ENCODE data around the gene RIPPLY1. TPM values are rescaled to one million over a fixed set of nuclear protein-coding genes. Genes with fewer than 3 reads are reported as not detected.

RIPPLY1 gene
- total RNA-seq, 1 experiment from 2014 or later: not detected

DNA sequence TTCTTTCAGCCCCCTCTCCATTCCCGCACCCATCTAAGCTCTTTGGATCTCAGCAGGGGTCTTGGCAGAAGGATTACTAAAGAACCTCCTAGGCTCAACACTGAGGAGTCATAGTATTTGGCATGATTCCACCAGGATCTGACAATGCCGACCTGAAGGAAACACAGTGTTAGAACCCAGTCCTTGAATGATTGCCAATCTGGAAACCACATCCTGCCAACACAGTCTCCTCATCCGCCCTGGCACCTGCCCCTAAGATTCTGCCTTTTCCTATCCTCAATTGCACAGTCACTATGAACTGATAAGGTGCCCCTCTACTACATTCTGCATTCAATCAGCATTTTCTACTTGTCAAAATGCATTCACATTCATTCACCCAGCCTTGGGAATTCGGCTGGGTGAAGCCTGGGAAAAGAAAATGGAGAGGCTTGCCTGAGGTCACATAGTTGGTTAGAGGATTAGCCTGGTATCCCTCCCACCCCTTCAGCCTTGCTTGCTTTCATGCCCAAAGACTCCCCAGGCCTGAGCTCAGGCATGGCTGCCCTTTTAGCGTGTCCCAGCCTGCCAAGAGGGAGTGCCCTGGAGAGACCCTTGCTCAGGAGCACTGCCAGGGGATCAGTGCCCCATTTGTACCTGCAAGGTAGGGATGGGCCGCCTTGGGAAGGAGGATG, 14.8 kb upstream of the RIPPLY1 start:
- peak; percentile 53 to 81 for DNase-seq
- no peaks in the 10 kb centered on the region for H3K27me3 ChIP-seq (ENCODE audit: insufficient read depth, low read depth)
- H3K4me2 ChIP-seq: peak overlapping the region; percentile 53
- no peaks in the 10 kb centered on the region for H4K20me1 ChIP-seq (ENCODE audit: insufficient read depth)
- H3K27ac ChIP-seq: peak overlapping the region; percentile 74
- peaks cover 6% of the 10 kb centered on the region; the same call in 1 of the 2 replicates for H3F3A ChIP-seq (ENCODE audit: insufficient read depth, low read depth)
- no peak for TF ChIP-seq EZH2 (IDR thresholded peaks at IDR 0.05; ENCODE audit: low read depth)
- TF ChIP-seq, protein P1, sequence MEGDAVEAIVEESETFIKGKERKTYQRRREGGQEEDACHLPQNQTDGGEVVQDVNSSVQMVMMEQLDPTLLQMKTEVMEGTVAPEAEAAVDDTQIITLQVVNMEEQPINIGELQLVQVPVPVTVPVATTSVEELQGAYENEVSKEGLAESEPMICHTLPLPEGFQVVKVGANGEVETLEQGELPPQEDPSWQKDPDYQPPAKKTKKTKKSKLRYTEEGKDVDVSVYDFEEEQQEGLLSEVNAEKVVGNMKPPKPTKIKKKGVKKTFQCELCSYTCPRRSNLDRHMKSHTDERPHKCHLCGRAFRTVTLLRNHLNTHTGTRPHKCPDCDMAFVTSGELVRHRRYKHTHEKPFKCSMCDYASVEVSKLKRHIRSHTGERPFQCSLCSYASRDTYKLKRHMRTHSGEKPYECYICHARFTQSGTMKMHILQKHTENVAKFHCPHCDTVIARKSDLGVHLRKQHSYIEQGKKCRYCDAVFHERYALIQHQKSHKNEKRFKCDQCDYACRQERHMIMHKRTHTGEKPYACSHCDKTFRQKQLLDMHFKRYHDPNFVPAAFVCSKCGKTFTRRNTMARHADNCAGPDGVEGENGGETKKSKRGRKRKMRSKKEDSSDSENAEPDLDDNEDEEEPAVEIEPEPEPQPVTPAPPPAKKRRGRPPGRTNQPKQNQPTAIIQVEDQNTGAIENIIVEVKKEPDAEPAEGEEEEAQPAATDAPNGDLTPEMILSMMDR (conservative IDR thresholded peaks at IDR 0.05): no peak
- H3K36me3 ChIP-seq (ENCODE audit: low read depth): no peaks in the 10 kb centered on the region
- POLR2A ChIA-PET (ENCODE audit: unreplicated experiment): no interaction called here
- intact Hi-C loops (cut with micrococcal nuclease; ENCODE audit: unreplicated experiment): no loop called here
- no peaks in the 10 kb centered on the region for H3K9me2 ChIP-seq (ENCODE audit: insufficient read depth)
- H3K4me3 ChIP-seq: no peak overlapping the region
- no peaks in the 10 kb centered on the region for H3K9me3 ChIP-seq (ENCODE audit: insufficient read depth, low read depth)
- CTCF ChIA-PET: no interaction called here
- peaks cover 31% of the 10 kb centered on the region for H3K4me1 ChIP-seq (replicated peaks; ENCODE audit: insufficient read depth)
- no peaks in the 10 kb centered on the region for H3K79me2 ChIP-seq (ENCODE audit: low read depth)
- no TSS peak for BruUV-seq (replicated peaks)
- no peak overlapping the region for H2AFZ ChIP-seq

DNA sequence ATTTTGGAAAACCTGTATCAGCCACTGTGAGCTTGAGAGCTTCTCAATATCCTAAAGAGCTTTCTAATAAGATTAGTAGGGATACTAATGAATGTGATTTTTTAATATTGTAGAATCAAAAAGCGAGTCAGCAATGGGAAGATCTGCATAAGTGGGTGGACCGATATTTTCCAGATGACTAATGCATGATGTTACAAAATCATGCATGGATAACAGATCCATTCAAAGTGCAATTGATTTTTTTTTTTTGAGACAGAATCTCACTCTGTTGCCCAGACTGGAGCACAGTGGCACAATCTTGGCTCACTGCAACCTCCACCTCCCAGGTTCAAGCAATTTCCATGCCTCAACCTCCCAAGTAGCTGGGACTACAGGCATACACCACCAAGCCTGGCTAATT, 9.7 kb upstream of the RIPPLY1 start:
- 0 out of 2 replicates have a peak overlapping the region, but pooled peaks have one; percentile 5 for H3K4me2 ChIP-seq
- H3K4me1 ChIP-seq (replicated peaks; ENCODE audit: insufficient read depth): peaks cover 24% of the 10 kb centered on the region
- CTCF ChIA-PET: no interaction called here

DNA sequence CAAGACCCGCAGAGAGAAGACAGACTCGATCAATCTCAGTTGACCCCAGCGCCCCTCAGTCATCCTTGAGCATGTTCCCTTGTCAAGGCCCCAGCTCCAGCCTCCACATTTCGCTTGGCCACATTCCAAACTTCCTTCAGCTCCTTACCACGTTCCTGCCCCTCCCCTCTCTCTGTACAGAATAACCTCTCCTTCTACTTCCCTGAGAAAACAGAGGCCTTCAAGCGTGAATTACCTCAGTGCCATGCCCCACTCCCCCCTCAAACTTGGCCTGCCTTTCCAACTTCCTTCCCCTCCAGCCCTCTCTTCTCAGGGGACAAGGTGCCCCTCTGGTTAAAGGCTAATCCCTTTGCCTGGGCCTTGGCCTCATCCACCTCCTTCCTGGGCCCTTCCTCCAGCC, 3.2 kb upstream of the RIPPLY1 start:
- no peaks in the 10 kb centered on the region for H4K20me1 ChIP-seq (ENCODE audit: insufficient read depth)
- no peak for TF ChIP-seq EZH2 (IDR thresholded peaks at IDR 0.05; ENCODE audit: low read depth)
- TF ChIP-seq, protein P1 (conservative IDR thresholded peaks at IDR 0.05): no peak
- no peak overlapping the region for H3K4me2 ChIP-seq
- no peaks in the 10 kb centered on the region for H3K27me3 ChIP-seq (ENCODE audit: insufficient read depth, low read depth)
- no TSS peak for BruUV-seq (replicated peaks)
- no peak overlapping the region for H3K4me3 ChIP-seq
- no peaks in the 10 kb centered on the region for H3K79me2 ChIP-seq (ENCODE audit: low read depth)
- intact Hi-C loops (cut with micrococcal nuclease; ENCODE audit: unreplicated experiment): no loop called here
- no peak for DNase-seq
- peaks cover 6% of the 10 kb centered on the region; the same call in 1 of the 2 replicates for H3K4me1 ChIP-seq (replicated peaks; ENCODE audit: insufficient read depth)
- no peak overlapping the region for H2AFZ ChIP-seq
- POLR2A ChIA-PET (ENCODE audit: unreplicated experiment): no interaction called here
- no peak overlapping the region for H3K27ac ChIP-seq
- CTCF ChIA-PET: no interaction called here
- H3K9me3 ChIP-seq (ENCODE audit: insufficient read depth, low read depth): no peaks in the 10 kb centered on the region
- no peaks in the 10 kb centered on the region for H3F3A ChIP-seq (ENCODE audit: insufficient read depth, low read depth)
- H3K36me3 ChIP-seq (ENCODE audit: low read depth): no peaks in the 10 kb centered on the region
- no peaks in the 10 kb centered on the region for H3K9me2 ChIP-seq (ENCODE audit: insufficient read depth)

More for the DNA sequence above, 9.7 kb upstream of the RIPPLY1 start:
- H3K79me2 ChIP-seq (ENCODE audit: low read depth): no peaks in the 10 kb centered on the region
- no TSS peak for BruUV-seq (replicated peaks)
- POLR2A ChIA-PET (ENCODE audit: unreplicated experiment): no interaction called here
- no peaks in the 10 kb centered on the region for H3K9me2 ChIP-seq (ENCODE audit: insufficient read depth)
- no peaks in the 10 kb centered on the region for H4K20me1 ChIP-seq (ENCODE audit: insufficient read depth)
- no peak for TF ChIP-seq EZH2 (IDR thresholded peaks at IDR 0.05; ENCODE audit: low read depth)
- TF ChIP-seq, protein P1 (conservative IDR thresholded peaks at IDR 0.05): no peak
- H3K27ac ChIP-seq: no peak overlapping the region
- no peaks in the 10 kb centered on the region for H3K9me3 ChIP-seq (ENCODE audit: insufficient read depth, low read depth)
- no peaks in the 10 kb centered on the region for H3K36me3 ChIP-seq (ENCODE audit: low read depth)
- no peak overlapping the region for H2AFZ ChIP-seq
- H3K4me3 ChIP-seq: no peak overlapping the region
- intact Hi-C loops (cut with micrococcal nuclease; ENCODE audit: unreplicated experiment): no loop called here
- H3K27me3 ChIP-seq (ENCODE audit: insufficient read depth, low read depth): no peaks in the 10 kb centered on the region
- DNase-seq: peak in 1 of 2 experiments; percentile 40
- H3F3A ChIP-seq (ENCODE audit: insufficient read depth, low read depth): no peaks in the 10 kb centered on the region

Data from PC-9 (cell line).